Stimulated activated CD8-positive, alpha-beta memory T cell treated with anti-CD3 and anti-CD28 coated beads, Interleukin-4, amount 100 ng/mL, for 24 hours (primary cell): ENCODE measurements around the gene LRBA.
"Not testable (repeated sequence)": the region's sequence is repeated elsewhere in the genome, so short reads cannot be mapped to it uniquely, and the experiment has no call there.

ENCODE experiments used
- DNase-seq: peaks from one replicate; pipeline ENCODE4 v3.0.0-alpha.2; 2020; ENCODE audit warnings: low read depth

LRBA gene, protein sequence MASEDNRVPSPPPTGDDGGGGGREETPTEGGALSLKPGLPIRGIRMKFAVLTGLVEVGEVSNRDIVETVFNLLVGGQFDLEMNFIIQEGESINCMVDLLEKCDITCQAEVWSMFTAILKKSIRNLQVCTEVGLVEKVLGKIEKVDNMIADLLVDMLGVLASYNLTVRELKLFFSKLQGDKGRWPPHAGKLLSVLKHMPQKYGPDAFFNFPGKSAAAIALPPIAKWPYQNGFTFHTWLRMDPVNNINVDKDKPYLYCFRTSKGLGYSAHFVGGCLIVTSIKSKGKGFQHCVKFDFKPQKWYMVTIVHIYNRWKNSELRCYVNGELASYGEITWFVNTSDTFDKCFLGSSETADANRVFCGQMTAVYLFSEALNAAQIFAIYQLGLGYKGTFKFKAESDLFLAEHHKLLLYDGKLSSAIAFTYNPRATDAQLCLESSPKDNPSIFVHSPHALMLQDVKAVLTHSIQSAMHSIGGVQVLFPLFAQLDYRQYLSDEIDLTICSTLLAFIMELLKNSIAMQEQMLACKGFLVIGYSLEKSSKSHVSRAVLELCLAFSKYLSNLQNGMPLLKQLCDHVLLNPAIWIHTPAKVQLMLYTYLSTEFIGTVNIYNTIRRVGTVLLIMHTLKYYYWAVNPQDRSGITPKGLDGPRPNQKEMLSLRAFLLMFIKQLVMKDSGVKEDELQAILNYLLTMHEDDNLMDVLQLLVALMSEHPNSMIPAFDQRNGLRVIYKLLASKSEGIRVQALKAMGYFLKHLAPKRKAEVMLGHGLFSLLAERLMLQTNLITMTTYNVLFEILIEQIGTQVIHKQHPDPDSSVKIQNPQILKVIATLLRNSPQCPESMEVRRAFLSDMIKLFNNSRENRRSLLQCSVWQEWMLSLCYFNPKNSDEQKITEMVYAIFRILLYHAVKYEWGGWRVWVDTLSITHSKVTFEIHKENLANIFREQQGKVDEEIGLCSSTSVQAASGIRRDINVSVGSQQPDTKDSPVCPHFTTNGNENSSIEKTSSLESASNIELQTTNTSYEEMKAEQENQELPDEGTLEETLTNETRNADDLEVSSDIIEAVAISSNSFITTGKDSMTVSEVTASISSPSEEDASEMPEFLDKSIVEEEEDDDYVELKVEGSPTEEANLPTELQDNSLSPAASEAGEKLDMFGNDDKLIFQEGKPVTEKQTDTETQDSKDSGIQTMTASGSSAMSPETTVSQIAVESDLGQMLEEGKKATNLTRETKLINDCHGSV (N-terminal part only)

DNA sequence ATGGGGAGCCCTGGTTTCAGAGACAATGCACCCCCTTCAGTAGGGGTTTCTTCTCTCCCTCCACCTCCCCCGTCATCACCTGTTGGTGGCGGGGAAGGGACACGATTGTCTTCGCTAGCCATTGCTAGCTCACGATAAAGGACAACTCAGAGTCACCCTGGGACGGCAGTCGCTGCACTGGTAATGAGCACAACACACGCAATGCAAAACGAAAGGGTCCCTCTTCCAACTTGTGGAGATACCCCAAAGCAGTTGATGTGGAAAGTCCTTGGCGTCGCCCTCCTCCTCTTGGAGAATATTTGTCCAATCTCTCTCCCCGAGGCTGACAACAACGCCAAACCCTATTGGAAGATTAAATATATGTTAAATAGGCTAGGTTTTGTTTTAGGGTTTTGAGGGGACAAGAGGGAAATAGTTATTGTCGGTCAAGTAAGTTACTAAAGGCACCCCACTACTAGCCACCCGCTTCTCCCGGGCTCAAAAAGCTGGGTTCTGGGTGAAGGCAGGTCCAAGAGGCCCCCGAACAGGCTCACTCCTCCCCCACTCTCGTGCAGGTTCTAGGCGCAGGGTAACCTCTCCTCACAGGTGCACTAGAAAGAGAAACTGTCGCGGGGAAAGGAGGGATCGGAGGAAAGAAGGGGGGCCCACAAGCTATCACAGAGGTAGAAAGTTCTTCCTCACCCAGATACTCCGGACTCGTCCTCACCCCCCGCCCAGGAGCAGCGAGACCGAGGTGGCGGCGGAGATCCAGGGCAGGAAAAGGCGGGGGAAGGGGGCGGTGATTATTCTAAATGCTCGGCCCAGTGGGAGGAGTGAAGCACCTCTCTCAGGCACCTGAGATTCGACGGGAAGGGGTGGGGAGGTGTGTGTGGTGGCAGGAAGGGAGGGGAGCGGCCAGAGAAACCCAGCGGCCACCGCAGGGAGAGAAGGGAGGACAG lies at the start of gene LRBA:
LRBA (minus strand) TSS at position 764 of the 938 bp plus-strand sequence; CDS start at position 122, 642 bp downstream.
- peak; percentile 70 for DNase-seq

DNA sequence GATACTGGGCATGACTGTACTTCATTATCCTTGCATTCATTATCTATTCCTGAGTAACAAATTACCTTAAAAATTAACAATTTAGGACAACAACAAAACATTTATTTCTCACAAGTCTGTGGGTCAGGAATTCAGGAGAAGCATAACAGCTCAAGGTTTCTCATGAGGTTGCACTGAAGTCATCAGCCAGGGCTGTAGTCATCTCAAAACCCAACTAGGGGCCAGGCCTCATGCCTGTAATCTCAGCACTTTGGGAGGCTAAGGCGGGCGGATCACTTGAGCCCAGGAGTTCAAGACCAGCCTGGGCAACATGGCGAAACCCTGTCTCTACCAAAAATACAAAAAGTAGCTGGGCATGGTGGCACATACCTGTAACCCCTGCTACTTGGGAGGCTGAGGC lies 48.1 kb upstream of the LRBA start:
- not testable (repeated sequence) for DNase-seq

DNA sequence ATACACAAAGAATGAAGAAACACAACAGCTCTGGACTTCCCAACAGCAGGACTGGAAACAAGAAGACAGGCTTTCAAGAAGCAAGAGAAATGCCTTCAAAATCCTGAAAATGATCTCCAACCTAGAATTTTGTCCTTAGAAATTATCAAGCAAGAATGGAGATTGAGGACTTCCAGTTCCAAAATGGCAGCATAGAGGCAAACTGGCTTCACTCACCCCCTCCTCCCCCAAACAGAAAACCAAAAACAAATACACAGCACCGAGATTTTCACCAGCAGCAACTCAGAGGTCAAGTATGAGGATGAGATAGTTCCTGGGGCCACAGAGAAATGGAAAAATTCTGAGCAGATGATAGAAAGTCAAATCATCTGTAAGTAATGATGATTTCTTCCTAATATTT lies 40.5 kb upstream of the LRBA start:
- DNase-seq = no peak

DNA sequence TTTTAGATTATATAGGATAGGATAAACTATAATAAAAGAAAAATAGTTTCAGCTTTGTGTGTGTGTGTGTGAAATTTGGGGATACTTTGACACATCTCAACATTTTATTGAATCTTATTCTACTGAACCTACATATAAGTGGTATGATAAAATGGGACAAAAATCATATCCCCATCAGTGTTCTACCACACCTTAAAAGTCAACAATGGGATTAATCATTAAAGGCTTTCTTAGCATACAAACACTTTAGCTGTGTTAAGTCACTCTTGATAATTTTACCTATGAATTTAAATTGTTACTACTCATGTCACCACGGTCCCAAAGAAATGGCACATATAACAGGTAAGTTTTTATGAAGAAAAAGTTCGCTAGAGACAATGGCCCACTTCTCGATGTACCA lies 37.7 kb upstream of the LRBA start:
- no peak for DNase-seq

DNA sequence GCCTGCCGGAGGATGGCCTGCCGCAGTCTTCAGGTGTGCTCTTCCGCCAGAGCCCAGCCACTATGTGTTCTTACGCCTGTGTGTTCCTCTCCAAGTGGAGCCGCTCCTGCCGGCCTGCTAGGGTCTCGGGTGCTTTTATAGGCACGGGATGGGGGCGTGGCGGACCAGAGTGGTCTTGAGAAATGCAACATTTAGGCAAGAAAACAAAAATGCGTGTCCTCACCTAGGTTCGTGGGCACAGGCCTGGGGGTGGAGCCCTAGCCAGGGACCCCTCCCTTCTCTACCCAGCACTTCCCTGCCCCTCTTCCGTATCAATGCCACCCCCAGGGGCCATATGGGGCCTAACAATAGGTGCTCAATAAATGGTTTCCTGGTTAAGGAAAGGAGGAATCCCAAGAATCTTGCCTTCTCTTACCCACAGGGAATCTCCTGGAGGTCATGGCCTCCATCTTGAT lies 34.4 kb upstream of the LRBA start:
- DNase-seq = no peak

DNA sequence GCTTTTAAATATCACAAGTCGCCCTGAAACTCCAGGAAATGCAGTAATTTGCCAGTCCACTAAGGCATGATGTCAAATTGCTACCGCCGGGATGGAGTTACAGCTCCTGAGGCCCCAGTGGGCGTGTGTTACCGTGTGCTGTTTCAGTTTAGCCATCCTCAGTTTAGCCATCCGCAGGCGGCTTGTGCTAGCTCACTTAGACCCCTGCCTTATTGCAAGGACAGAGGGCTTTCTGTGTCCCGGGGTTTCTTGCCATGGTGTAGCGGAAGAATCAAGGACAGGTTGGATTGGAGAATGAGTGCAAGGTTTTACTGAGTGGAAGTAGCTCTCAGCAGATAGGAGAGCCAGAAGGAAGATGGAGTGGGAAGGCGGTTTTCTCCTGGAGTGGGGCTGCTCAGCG lies 33.8 kb upstream of the LRBA start:
- DNase-seq = no peak

DNA sequence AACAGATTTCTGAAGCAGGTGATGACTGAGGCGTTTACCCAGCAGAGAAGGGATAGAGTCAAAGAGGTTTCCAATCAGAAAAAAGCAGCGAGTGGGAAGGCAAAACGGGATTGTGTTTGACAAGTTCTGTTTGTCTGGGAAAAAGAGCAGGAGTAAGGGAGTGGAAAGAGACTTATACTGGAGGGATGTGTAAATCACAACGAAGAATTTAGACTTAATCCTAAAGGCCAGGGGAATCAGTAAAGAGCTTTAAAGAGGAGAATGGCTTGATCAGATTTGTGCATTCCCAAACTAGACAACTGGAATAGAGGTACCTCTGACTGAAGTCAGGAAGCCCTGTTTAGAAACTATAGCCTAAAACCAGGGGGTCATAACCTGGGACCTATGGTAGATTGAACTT lies 31.5 kb upstream of the LRBA start:
- DNase-seq = no peak

DNA sequence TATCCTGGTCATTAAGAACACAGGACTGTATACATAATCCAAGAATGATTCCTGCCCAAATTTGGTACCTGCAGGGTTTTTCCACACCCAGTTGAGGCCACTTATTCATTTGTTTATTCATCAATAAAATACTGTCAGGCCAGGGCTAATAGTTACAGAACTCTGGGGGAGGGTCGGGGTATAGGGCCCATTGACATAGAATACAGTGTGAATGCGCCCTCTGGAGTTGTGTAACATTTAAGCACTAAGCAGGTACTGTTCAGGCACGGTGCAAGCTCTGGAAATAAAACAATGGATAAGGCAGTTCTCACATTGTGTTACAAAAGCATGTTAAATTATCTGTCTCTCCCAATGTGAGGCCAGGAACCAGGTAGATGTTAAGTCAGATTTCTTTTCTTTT lies 30.8 kb upstream of the LRBA start:
- no peak for DNase-seq

DNA sequence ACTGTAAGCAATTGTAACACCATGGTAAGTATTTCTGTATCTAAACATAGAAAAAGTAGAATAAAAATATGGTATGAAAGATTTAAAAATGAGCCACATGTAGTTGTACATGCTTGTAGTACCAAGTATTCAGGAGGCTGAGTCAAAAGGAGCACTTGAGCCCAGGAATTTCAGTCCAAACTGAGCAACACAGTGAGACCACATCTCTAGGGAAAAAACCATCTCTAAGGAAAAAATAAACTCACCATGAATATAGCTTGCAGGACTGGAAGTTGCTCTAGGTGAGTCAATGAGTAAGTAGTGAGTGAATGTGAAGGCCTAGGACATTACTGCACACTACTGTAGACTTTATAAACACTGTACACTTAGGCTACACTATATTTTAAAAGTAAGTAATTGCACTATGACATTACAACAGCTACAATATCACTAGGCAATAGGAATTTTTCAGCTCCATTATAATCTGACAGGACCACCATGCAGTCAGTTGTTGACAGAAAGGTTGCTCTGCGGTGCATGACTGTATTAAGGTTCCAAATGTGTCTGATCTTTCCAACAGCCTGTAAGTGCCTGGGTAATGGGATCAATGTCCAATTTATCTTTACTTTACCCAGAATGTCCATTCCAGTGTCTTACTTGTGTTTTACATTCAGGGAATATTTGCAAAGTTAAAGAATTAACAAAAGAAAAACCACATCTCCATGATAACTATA lies 28.9 kb upstream of the LRBA start:
- no peak for DNase-seq

DNA sequence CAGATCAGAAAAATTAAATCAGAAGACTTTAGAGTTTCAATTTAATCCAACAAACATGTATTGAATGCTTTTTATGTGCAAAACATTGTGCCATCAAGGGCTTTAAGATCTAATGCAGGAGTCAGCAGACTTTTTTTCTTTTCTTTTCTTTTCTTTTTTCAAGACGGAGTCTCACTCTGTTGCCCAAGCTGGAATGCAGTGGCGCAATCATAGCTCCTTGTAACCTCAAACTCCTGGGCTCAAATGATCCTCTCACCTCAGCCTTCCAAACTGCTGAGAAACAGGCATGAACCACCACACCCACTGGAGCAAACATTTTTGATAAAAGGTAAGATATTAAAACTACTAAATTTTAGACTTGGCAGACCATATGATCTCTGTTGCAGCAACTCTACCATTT lies 24.6 kb upstream of the LRBA start:
- DNase-seq = no peak

DNA sequence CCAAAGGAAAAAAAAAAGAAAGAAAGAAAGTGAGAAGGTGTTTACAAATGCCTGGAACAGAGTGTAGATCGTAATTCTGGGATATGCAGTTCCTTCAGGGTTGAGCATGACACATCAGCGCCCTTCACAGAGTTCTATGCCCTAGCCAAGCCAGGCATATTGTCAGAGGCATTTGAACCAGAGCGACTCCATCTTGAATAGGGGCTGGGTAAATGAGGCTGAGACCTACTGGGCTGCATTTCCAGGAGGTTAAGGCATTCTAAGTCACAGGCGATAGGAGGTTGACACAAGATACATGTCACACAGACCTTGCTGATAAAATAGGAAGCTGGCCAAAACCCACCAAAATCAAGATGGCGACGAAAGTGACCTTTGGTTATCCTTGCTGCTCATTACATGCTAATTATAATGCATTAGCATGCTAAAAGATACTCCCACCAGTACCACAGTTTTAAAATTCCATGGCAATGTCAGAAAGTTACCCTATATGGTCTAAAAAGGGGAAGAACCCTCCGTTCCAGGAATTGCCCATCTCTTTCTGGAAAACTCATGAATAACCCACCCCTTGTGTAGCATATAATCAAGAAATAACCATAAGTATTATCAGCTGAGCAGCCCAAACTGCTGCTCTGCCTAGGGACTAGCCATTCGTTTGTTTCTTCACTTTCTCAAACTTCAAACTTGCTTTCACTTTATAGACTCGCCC lies 23.5 kb upstream of the LRBA start:
- no peak for DNase-seq

DNA sequence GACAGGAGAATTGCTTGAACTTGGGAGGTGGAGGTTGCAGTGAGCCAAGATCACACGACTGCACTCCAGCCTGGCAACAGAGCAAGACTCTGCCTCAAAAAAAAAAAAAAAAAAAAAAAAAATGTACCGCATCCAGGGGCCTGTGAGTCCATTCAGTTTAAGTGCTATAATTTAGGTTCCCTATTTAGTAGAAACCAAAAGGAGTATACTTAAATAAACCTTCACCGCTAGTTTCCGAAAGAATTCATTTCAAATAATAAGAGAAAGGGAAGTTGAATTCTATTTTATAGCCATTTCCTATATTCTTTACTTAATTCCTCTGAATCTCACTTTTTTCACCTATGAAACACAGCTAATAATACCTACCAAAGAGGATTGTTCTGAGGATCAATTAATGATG lies 20.8 kb upstream of the LRBA start:
- DNase-seq = no peak

DNA sequence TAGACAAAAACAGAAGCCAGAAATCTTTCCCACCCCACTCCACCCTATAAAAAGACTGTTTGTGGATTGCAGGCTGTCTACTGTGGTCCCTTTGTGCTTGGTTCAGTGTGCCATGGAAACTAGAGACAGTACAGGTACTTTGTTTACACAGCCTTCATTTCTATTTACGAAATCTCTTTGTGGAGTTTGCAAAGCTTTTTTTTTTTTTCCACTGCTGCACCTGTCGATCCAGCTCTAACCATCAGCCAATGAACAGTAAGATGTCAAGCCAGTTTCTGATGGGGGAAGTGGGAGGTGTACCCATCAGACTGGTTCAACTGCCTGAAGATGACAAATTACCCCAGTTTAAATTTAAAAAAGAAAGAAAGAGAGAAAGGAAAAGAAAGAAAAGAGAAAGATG lies 20.2 kb upstream of the LRBA start:
- DNase-seq = no peak

DNA sequence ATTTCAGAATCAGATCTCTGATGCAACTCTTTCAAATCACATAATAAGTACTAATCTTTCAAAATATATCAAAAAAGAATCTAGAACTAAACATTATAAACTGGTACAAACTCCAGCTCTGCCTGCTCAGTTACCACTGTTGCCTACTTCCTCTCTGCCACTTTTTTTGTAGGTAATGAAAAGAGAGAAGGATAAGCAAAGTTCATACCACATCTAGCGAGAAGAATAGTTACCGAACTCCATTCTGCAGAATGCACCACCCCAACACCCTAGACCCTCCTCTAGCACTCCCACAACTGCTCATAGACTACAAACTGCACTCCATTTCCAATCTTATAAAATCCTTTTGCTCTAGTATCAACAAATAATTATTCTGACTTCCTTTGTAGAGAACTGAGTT lies 19.7 kb upstream of the LRBA start:
- DNase-seq = no peak

DNA sequence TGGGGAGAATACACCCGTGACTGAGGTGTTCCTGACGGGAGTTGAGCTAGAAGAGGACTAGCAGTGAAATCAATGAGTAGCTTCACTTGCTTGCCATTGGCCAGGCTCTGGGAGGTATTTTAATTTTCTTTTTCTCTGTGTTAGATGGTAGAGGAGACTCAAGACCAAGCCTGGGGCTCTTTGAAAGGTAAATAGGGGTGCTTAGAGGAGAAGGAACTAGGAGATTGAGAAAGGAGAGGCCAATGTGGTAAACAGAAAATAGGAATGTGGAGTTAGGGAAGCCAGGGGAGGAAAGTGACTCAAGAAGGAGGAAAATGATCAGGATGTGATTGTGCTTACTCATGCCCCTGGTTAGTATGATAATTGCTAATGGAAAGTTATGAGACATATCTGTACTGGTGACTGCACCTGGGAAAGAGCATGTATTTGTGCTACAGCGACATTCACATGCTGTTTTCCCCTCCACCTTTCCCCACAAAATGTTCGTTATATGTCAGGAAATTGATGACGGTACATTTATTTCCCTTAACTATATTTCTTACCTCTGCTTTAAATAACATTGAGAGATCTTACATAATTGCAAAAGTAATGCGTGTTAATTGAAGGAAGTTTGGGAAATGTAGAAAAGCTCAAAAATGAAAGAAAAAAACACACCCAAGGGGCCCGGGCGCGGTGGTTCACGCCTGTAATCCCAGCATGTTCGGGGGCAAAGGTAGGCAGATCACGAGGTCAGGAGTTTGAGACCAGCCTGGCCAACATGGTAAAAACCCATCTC lies 16.9 kb upstream of the LRBA start:
- no peak for DNase-seq

DNA sequence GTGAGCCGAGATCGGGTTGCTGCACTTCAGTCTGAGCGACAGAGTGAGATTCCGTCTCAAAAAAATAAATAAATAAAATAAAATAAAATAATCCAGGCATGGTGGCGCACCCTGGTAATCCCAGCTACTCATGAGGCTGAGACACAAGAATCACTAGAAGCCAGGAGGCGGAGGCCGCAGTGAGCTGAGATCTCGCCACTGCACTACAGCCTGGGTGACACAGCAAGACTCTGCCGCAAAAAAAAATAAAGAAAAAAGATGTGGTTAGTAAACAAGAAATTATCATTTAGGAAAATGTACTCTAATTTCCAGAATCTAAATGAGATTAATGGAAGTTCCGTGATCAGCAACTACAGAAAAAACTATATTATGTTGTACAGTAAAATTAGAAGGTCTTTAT lies 14.5 kb upstream of the LRBA start:
- DNase-seq = peak; percentile 11

DNA sequence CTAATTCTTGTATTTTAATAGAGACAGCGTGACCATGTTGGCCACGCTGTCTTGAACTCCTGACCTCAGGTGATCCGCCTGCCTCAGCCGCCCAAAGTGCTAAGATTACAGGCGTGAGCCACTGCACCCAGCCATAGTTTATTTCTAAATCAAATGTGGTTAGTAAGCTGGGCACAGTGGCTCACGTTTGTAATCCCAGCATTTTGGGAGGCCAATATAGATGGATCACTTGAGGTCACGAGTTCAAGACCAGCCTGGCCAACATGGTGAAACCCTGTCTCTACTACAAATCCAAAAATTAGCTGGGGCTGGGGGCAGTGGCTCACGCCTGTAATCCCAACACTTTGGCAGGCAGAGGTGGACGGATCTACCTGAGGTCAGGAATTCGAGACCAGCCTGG lies 13.9 kb upstream of the LRBA start:
- DNase-seq = not testable (repeated sequence)

DNA sequence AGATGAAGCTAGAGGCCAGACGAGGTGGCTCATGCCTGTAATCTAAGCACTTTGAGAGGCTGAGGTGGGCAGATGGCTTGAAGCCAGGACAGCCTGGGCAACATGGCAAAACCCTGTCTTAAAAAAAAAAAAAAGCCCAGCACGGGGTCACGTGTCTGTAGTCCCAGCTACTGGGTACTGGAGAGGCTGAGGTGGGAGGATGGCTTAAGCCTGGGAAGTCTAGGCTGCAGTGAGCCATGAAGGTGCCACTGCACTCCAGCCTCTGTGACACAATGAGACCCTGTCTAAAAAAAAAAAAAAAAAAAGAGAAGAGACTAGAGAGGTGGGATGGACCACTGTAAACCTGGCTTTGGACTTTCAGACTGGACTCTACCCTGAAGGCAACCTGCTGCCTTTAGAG lies 10.7 kb upstream of the LRBA start:
- DNase-seq = no peak

DNA sequence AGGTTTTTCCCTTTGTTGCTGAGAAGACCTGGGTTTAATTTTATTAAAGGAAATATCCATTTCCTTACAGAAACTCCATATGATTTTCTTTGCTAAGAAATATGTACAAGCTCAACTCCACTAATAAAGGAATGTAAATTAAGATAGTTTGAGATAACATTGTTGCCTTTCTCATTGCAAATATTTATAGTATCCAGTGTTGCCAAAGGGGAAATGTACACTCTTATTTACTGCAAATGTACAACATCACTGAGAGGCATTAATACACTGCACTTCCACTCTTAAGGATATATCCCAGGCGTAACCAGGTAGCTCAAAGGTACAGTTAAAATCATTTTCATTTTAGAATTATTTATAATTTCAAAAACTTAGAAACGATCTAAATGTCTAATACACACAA lies 7.5 kb upstream of the LRBA start:
- DNase-seq = no peak
